HG02642 (cell line): ENCODE measurements around the gene SH2B2.

Experiments
- ATAC-seq: cut with Tn5 transposase; IDR thresholded peaks from one replicate; pipeline ENCODE4 v1.9.1; 2021; ENCODE audit warnings: mild to moderate bottlenecking; ENCODE audit not compliant: unreplicated experiment, poor library complexity

Gene SH2B2

GRCh38 chr7:102286237-102287110 lies at the start of gene SH2B2:
Gene SH2B2 (plus strand): TSS chr7:102286868. CDS start chr7:102300551, 13,683 bp downstream.
- peak; percentile 29 for ATAC-seq

DNA sequence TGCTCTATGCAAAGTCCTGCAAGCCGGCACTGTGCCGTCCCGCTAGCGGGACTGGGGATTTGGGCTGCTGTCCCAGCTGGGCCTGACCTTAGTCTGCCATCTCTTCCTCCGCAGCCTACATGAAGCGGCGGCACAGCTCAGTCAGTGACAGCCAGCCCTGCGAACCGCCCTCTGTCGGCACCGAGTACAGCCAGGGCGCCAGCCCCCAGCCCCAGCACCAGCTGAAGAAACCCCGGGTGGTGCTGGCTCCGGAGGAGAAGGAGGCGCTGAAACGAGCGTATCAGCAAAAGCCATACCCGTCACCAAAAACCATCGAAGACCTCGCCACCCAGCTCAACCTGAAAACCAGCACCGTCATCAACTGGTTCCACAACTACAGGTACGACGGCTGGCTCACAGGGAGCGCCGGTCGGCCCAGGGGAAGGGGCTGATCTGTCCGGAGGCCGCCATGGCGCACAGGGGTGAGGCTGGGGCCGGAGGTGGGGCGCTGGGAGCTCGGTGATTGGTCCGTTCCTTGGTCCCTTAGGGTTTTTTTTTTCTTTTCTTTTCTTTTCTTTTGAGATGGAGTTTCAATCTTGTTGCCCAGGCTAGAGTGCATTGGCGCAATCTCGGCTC lies 47.4 kb upstream of the SH2B2 start:
- ATAC-seq = no peak

DNA sequence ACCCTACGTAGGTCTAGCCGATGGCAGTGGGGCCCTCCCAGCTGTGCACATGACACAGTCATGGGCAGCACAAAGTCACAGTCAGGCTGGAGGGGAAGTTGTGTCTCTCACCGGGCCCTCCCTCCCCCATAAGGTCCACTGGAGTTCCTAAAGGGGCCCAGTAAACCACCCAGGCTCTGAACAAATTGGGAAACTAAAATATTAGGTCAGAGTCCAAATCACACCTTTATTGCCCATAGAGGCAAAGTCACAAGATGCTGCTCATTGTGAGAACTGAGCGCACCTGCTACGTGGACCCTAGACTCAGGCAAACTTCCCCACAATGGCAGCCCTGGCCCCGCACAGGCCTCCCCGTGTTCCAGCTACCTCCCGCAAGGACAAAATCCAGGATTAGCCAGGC lies 45.2 kb upstream of the SH2B2 start:
- ATAC-seq = no peak

GRCh38 chr7:102244601-102245000 lies 42.1 kb upstream of the SH2B2 start:
- no peak for ATAC-seq

DNA sequence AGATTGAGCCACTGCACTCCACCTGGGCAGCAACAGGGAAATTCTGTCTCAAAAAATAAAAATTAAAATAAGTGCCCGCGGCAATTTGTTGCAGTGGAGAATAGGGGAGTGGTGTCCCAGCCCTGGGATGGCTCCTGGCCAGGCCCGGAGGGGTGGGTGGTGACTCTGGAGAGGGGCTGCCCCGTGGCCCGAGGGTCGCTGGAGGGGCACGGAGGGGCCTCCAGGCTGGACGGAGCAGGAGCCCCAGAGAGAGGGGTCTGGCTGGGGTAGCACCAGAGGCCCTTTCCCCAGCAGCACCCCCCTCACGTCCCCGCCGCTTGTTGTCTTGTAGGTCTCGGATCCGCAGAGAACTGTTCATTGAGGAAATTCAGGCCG lies 38.6 kb upstream of the SH2B2 start:
- ATAC-seq = no peak

DNA sequence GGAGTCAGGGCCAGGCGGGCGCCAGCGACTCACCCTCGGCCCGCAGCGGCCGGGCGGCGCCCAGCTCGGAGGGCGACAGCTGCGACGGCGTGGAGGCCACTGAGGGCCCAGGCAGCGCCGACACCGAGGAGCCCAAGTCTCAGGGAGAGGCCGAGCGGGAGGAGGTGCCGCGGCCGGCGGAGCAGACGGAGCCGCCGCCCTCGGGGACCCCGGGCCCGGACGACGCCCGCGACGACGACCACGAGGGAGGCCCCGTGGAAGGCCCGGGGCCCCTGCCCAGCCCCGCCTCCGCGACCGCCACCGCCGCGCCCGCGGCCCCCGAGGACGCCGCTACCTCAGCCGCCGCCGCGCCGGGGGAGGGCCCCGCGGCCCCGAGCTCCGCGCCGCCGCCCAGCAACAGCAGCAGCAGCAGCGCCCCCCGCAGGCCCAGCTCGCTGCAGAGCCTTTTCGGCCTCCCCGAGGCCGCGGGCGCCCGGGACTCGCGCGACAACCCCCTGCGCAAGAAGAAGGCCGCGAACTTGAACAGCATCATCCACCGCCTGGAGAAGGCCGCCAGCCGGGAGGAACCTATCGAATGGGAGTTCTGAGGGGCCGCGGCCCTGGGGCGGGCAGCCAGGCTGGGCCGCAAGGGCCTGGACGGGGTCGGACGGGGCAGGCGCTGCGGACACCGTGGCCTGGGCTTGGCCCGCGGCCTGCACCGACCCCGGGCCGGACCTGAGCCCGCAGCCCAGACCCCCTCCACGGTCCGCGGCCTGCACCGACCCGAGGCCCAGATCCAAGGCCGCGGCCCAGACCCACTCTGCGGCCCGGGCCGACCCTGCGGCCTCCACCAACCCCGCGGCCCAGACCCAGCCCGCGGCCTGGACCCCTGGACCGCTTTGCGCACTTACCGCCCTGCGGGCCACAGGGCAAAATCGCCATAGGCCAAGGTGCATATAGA lies 37.9 kb upstream of the SH2B2 start:
- no peak for ATAC-seq

GRCh38 chr7:102251531-102252365 lies 34.9 kb upstream of the SH2B2 start:
- ATAC-seq = no peak

GRCh38 chr7:102252366-102252982 lies 34.2 kb upstream of the SH2B2 start:
- no peak for ATAC-seq

DNA sequence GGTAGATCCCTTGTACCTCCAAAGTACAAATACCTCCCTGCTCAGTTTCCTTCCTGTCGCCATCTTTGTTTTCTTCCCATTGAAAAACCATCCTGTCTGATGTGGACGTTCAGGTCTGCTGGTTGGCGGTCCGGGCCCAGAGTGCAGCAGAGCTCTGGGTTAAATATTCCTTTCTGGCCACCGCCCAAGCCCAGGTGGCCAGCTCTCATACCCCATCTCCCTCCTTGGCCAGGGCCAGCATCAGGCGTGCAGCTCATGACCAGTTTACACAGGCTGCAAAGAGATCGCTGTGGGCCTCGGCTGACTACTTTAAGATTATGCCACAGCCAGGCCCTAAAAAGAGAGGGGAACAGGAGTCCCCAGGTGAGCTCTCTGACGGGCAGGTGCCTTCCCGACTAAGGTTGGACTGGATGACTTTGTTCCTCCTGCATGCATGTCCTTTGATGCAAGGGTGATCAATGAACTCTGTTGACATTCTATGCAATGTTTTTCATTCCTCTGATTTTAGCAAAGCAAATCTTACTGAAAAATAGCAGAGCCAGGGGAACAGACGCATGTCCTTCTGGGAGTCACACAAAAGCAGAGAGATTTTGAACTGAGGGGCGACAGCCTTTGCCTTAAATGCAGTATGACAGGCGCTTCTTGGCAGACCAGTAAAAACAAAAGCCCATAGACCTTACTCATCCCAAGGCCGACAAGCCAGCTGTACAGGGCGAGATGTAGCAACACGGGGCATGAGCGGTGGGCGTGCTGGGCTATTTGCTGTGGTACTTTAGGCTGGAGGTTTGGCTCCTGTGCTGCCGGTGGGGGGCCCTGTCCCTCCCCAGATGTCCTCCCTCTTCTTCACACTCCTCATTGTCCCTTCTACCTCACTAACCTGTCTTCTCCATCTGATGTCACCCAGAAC lies 33.3 kb upstream of the SH2B2 start:
- no peak for ATAC-seq

GRCh38 chr7:102253973-102254370 lies 32.7 kb upstream of the SH2B2 start:
- ATAC-seq = no peak

GRCh38 chr7:102254521-102254920 lies 32.1 kb upstream of the SH2B2 start:
- ATAC-seq = no peak

DNA sequence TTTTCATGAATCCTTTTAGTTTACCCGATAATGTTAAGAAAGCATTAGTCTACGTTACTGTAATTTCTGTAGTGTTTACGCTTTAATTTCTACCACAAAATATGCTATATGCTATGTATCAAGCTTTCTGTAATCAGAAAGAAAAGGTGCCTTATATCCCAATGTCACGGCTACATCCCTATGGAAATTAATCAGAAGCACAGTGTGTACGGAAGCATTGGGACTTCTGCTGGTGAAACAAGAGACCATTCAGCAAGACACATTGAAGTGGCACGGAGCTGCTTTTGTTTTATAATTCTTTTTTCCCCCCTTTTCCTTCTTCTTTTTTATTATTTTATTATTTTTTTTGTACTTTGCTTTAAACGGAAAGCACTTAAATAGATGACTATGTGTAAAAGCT lies 31.2 kb upstream of the SH2B2 start:
- ATAC-seq = no peak

DNA sequence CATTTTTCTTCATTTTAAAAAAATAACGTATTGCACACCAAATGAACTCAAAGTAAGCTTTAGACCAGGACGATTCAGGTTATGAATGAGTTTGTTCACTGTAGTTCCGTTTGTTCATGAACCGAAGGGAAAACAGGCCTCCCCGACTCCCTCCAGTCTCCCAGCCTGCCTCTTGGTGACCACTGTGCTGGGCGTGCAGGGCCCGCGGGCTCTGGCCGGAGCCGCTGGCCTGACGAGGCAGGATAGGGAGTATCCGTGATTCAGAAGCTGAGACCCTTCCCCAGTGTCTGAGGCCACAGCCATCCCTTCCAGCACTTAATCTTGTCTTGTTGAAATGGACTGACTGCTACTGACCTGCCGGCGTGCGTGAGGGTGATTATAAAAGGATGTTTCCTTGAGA lies 30.8 kb upstream of the SH2B2 start:
- no peak for ATAC-seq

- no peak for ATAC-seq
Measured at GRCh38 chr7:102258073-102258748, 28.5 kb upstream of the SH2B2 start.

DNA sequence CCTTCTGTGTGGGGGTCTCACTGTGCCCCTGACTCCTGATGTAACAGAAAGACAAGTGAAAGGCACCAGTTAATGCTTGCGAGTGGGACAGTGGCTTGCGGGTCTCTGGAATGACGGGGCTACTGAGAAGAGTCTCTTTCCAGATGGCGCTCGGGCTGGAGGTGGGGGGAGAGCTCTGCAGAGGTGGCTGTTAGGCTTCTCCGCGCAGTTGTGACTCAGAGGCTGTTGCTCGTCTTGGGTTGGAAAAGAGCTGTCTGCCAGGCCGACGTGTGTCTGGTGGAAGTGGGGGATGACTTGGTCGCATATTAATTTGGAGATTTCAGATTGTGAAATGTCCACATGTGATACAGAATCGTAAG lies 27.9 kb upstream of the SH2B2 start:
- no peak for ATAC-seq

DNA sequence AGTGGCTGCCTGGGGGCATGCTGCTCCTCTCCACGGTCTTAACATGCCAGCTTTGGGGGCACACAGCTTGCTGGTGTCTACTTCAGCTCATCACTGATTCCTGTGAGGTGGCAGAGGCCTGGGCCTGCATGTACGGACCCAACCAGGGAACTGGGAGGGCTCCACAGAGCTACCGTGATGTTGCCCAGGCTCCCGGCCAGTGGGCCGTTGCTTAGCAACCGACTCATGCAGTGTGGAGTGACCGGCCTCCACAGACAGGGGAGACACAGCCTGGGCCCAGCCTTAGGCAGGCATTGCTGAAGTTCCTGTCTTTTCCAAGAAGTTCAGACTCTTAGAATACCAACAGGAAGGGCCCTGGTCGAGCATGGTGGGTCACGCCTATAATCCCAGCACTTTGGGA lies 25.8 kb upstream of the SH2B2 start:
- no peak for ATAC-seq

DNA sequence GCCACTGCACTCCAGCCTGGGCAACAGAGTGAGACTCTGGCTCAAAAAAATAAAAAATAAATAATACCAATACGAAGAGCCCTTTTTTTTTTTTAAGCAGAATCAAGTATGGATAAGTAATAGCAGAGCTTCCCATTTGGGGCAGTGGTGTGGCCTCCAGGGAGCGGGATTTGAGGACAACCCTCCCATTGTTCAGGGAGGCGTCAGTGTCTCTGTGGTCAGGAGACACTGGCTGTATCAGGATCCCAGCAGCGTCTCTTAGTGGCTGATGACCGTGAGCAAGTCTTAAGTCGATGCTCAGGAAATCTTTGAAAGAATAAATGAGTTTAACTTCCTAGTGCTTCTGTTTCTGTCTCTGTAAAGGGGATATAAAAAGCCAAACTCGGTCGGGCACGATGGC lies 25.2 kb upstream of the SH2B2 start:
- ATAC-seq = no peak

- no peak for ATAC-seq
Measured at GRCh38 chr7:102262546-102262945, 24.1 kb upstream of the SH2B2 start.
